ENCODE data around the gene PLCL1. TPM values are rescaled to one million over a fixed set of nuclear protein-coding genes. Genes with fewer than 3 reads are reported as not detected.

PLCL1 gene
- total and polyA plus RNA-seq, 10 of the 15 experiments (the other 5 are each of a cell fraction or from before 2014, with no cell fraction given) = 0.03 to 1.5 (median 0.22) TPM

DNA sequence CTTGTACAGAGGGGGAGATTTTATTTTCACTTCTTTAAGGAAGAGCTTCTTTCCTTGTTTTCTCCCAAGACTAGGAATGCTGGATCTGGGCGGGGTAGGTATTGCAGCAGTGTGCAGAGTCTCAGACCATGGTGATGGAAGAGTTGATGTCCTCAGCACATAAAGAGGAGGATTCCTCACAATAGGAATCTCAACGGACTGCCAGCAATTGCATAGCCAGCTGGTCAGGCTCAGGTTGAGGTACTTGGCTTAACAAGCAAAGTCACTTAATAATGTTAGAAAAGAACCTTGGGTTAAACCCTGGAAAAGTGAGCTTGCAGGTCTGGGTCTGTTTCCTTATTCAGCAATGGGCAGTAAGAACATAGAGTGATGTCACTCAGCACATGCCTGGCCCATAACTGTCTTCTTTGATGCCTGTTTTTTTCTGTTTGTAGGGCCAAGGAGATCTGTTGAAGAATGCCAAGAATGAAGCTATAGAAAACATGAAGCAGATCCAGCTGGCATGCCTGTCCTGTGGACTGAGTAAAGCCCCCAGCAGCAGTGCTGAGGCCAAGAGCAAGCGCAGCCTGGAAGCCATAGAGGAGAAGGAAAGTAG lies 342.1 kb downstream of the PLCL1 start:
- WGBS (ENCODE audit: insufficient coverage, insufficient replicate concordance, low lambda C conversion rate, missing lambda C conversion rate) = 25% methylated on average over 3 of the region's 3 CpGs
- in situ Hi-C loops (cut with MboI) = no loop called here
- no peaks in the 10 kb centered on the region for H3K79me2 ChIP-seq (ENCODE audit: control insufficient read depth, insufficient read depth, low read length)
- CTCF ChIA-PET = interaction anchor here (1.6 to 2.2 kb wide), 3 partner anchors 19 to 345 kb away, joined by 4 to 10 read pairs (median 7); no protein-coding TSS in a partner anchor
- H3K27ac ChIP-seq (ENCODE audit: control insufficient read depth, insufficient read depth) = no peak overlapping the region
- no peaks in the 10 kb centered on the region for H4K20me1 ChIP-seq (ENCODE audit: control insufficient read depth, insufficient read depth)
- no peaks in the 10 kb centered on the region for H3K27me3 ChIP-seq (replicated peaks in 1 of 2; ENCODE audit: control insufficient read depth in 2 of 2, insufficient read depth in 2 of 2, low read length in 1 of 2)
- DNase-seq (ENCODE audit: low read depth, low spot score) (no peak), ATAC-seq (no peak), FAIRE-seq (no peak)
- H3K4me1 ChIP-seq (ENCODE audit: control insufficient read depth, insufficient read depth, low read length) = no peaks in the 10 kb centered on the region
- H3K36me3 ChIP-seq (ENCODE audit: control insufficient read depth in 2 of 2, insufficient read depth in 2 of 2, low read length in 1 of 2) = no peaks in the 10 kb centered on the region
- SMC1A ChIA-PET (ENCODE audit: uncharacterized antibody, unreplicated experiment) = interaction anchor here (0.5 to 1.5 kb wide), 3 partner anchors 11 to 152 kb away, joined by 3 to 5 read pairs (median 4); no protein-coding TSS in a partner anchor
- H3K4me2 ChIP-seq (ENCODE audit: control insufficient read depth, insufficient read depth) = no peak overlapping the region
- no peak overlapping the region for H3K9ac ChIP-seq (ENCODE audit: control insufficient read depth, insufficient read depth, low read length)
- TF ChIP-seq ZBTB11 (CRISPR knock-in tag; IDR thresholded peaks at IDR 0.05) (no peak), MYB (IDR thresholded peaks at IDR 0.05; ENCODE audit: borderline replicate concordance, low read depth, low read length) (no peak), POLR2AphosphoS5 (IDR thresholded peaks at IDR 0.05; ENCODE audit: low read length) (no peak), SMAD5 (IDR thresholded peaks at IDR 0.05; ENCODE audit: low read depth) (no peak), MYC (IDR thresholded peaks at IDR 0.05; ENCODE audit: insufficient read depth, insufficient read length, insufficient replicate concordance, low read length, severe bottlenecking) (no peak), HDAC6 (IDR thresholded peaks at IDR 0.05; ENCODE audit: unreplicated experiment) (no peak), HDAC2 (IDR thresholded peaks at IDR 0.05) (no peak), SMC3 (IDR thresholded peaks at IDR 0.05; ENCODE audit: borderline replicate concordance, low read length) (no peak), LARP7 (IDR thresholded peaks at IDR 0.05) (no peak)
- TF ChIP-seq, protein P1, sequence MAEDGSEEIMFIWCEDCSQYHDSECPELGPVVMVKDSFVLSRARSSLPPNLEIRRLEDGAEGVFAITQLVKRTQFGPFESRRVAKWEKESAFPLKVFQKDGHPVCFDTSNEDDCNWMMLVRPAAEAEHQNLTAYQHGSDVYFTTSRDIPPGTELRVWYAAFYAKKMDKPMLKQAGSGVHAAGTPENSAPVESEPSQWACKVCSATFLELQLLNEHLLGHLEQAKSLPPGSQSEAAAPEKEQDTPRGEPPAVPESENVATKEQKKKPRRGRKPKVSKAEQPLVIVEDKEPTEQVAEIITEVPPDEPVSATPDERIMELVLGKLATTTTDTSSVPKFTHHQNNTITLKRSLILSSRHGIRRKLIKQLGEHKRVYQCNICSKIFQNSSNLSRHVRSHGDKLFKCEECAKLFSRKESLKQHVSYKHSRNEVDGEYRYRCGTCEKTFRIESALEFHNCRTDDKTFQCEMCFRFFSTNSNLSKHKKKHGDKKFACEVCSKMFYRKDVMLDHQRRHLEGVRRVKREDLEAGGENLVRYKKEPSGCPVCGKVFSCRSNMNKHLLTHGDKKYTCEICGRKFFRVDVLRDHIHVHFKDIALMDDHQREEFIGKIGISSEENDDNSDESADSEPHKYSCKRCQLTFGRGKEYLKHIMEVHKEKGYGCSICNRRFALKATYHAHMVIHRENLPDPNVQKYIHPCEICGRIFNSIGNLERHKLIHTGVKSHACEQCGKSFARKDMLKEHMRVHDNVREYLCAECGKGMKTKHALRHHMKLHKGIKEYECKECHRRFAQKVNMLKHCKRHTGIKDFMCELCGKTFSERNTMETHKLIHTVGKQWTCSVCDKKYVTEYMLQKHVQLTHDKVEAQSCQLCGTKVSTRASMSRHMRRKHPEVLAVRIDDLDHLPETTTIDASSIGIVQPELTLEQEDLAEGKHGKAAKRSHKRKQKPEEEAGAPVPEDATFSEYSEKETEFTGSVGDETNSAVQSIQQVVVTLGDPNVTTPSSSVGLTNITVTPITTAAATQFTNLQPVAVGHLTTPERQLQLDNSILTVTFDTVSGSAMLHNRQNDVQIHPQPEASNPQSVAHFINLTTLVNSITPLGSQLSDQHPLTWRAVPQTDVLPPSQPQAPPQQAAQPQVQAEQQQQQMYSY (CRISPR knock-in tag; IDR thresholded peaks at IDR 0.05) = no peak
- no peak overlapping the region for H2AFZ ChIP-seq (ENCODE audit: control insufficient read depth, low read depth, low read length)
- no peak overlapping the region for H3K4me3 ChIP-seq
- BruUV-seq (replicated peaks) = no TSS peak
- intact Hi-C loops (cut with micrococcal nuclease; ENCODE audit: unreplicated experiment) = loop anchor here (5.0 kb wide), 1 partner anchor 151 kb away; no protein-coding TSS in a partner anchor
- no peaks in the 10 kb centered on the region for H3K9me3 ChIP-seq (replicated peaks; ENCODE audit: control insufficient read depth, insufficient read depth, low read length)
- POLR2A ChIA-PET = no interaction called here
- RAD21 ChIA-PET (ENCODE audit: unreplicated experiment) = no interaction called here
